HL-60 (cell line): ENCODE results near the gene ZFP36.

Source experiments
- DNase-seq, 2 experiments: peaks; one replicate each; pipeline ENCODE4 v3.0.0-alpha.2; 2010 to 2020; ENCODE audit warnings: low read depth in 1 of 2, low spot score in 1 of 2
- H3K27ac ChIP-seq: fragments of 250-450 bp; sonication (Bioruptor Pico); replicated peaks from 2 replicates; pipeline ENCODE4 v1.5.1; 2020; ENCODE audit warnings: mild to moderate bottlenecking, moderate library complexity
- H3K27me3 ChIP-seq: fragments of 250-450 bp; sonication (Bioruptor Pico); 2 replicates; pipeline ENCODE4 v1.5.1; 2021; ENCODE audit warnings: mild to moderate bottlenecking, moderate library complexity; ENCODE audit not compliant: insufficient read depth, poor library complexity, severe bottlenecking
- H3K4me3 ChIP-seq: replicated peaks from 2 replicates; pipeline ENCODE4 v1.5.1; 2011; ENCODE audit warnings: mild to moderate bottlenecking, control low read depth, low read length; ENCODE audit not compliant: insufficient read depth
- CTCF ChIP-seq: IDR thresholded peaks from one replicate; pipeline ENCODE4 v1.5.1; 2011; ENCODE audit warnings: low read length, control low read depth, inconsistent platforms; ENCODE audit not compliant: insufficient read depth
- GABPA ChIP-seq: IDR thresholded peaks from 2 replicates; pipeline ENCODE4 v1.6.1; 2012; ENCODE audit warnings: low read depth
- POLR2AphosphoS5 ChIP-seq: IDR thresholded peaks from 2 replicates; pipeline ENCODE4 v1.6.1; 2012; ENCODE audit warnings: low read depth
- SPI1 ChIP-seq: IDR thresholded peaks from 2 replicates; pipeline ENCODE4 v1.6.1; 2012; ENCODE audit warnings: low read depth, mild to moderate bottlenecking, borderline replicate concordance
- TF ChIP-seq, protein P1 (sequence below): IDR thresholded peaks from 2 replicates; pipeline ENCODE4 v1.6.1; 2012; ENCODE audit warnings: low read depth; ENCODE audit not compliant: insufficient replicate concordance

The ZFP36 gene

GRCh38 chr19:39427707-39428106 lies 21.1 kb downstream of the ZFP36 start:
- TF ChIP-seq CTCF, result no peak
- no peak for TF ChIP-seq SPI1
- TF ChIP-seq GABPA, result no peak
- TF ChIP-seq, protein P1, sequence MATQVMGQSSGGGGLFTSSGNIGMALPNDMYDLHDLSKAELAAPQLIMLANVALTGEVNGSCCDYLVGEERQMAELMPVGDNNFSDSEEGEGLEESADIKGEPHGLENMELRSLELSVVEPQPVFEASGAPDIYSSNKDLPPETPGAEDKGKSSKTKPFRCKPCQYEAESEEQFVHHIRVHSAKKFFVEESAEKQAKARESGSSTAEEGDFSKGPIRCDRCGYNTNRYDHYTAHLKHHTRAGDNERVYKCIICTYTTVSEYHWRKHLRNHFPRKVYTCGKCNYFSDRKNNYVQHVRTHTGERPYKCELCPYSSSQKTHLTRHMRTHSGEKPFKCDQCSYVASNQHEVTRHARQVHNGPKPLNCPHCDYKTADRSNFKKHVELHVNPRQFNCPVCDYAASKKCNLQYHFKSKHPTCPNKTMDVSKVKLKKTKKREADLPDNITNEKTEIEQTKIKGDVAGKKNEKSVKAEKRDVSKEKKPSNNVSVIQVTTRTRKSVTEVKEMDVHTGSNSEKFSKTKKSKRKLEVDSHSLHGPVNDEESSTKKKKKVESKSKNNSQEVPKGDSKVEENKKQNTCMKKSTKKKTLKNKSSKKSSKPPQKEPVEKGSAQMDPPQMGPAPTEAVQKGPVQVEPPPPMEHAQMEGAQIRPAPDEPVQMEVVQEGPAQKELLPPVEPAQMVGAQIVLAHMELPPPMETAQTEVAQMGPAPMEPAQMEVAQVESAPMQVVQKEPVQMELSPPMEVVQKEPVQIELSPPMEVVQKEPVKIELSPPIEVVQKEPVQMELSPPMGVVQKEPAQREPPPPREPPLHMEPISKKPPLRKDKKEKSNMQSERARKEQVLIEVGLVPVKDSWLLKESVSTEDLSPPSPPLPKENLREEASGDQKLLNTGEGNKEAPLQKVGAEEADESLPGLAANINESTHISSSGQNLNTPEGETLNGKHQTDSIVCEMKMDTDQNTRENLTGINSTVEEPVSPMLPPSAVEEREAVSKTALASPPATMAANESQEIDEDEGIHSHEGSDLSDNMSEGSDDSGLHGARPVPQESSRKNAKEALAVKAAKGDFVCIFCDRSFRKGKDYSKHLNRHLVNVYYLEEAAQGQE, result no peak
- TF ChIP-seq POLR2AphosphoS5, result no peak
- Histone ChIP-seq H3K27ac (no peak overlapping the region), H3K4me3 (no peak overlapping the region), H3K27me3 (no peaks in the 10 kb centered on the region)
- DNase-seq, result no peak

GRCh38 chr19:39428283-39429112 lies 21.9 kb downstream of the ZFP36 start:
- Histone ChIP-seq H3K4me3 (no peak overlapping the region), H3K27me3 (no peaks in the 10 kb centered on the region), H3K27ac (no peak overlapping the region)
- no peak for TF ChIP-seq SPI1
- TF ChIP-seq GABPA, result no peak
- TF ChIP-seq, protein P1, result no peak
- TF ChIP-seq CTCF, result no peak
- TF ChIP-seq POLR2AphosphoS5, result no peak
- no peak for DNase-seq

- peak overlapping the region; percentile 60 for H3K27ac ChIP-seq
- H3K27me3 ChIP-seq, result no peaks in the 10 kb centered on the region
- TF ChIP-seq CTCF, result no peak
- TF ChIP-seq SPI1, result peak; percentile 28; the same call in 1 of the 2 replicates
- peak; percentile 72; the same call in 1 of the 2 replicates for TF ChIP-seq POLR2AphosphoS5
- peak overlapping the region; percentile 10; the same call in 1 of the 2 replicates for H3K4me3 ChIP-seq
- DNase-seq, result peak; percentile 74 to 90
Measured at GRCh38 chr19:39430675-39431593, 24.3 kb downstream of the ZFP36 start.
